ENCODE results near the gene IRS2. TPM values are rescaled to one million over a fixed set of nuclear protein-coding genes. Genes with fewer than 3 reads are reported as not detected.
"Not testable (repeated sequence)": the region's sequence is repeated elsewhere in the genome, so short reads cannot be mapped to it uniquely, and the experiment has no call there.

Gene IRS2, protein sequence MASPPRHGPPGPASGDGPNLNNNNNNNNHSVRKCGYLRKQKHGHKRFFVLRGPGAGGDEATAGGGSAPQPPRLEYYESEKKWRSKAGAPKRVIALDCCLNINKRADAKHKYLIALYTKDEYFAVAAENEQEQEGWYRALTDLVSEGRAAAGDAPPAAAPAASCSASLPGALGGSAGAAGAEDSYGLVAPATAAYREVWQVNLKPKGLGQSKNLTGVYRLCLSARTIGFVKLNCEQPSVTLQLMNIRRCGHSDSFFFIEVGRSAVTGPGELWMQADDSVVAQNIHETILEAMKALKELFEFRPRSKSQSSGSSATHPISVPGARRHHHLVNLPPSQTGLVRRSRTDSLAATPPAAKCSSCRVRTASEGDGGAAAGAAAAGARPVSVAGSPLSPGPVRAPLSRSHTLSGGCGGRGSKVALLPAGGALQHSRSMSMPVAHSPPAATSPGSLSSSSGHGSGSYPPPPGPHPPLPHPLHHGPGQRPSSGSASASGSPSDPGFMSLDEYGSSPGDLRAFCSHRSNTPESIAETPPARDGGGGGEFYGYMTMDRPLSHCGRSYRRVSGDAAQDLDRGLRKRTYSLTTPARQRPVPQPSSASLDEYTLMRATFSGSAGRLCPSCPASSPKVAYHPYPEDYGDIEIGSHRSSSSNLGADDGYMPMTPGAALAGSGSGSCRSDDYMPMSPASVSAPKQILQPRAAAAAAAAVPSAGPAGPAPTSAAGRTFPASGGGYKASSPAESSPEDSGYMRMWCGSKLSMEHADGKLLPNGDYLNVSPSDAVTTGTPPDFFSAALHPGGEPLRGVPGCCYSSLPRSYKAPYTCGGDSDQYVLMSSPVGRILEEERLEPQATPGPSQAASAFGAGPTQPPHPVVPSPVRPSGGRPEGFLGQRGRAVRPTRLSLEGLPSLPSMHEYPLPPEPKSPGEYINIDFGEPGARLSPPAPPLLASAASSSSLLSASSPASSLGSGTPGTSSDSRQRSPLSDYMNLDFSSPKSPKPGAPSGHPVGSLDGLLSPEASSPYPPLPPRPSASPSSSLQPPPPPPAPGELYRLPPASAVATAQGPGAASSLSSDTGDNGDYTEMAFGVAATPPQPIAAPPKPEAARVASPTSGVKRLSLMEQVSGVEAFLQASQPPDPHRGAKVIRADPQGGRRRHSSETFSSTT (N-terminal part only)
- total RNA-seq, result 6.0 TPM

DNA sequence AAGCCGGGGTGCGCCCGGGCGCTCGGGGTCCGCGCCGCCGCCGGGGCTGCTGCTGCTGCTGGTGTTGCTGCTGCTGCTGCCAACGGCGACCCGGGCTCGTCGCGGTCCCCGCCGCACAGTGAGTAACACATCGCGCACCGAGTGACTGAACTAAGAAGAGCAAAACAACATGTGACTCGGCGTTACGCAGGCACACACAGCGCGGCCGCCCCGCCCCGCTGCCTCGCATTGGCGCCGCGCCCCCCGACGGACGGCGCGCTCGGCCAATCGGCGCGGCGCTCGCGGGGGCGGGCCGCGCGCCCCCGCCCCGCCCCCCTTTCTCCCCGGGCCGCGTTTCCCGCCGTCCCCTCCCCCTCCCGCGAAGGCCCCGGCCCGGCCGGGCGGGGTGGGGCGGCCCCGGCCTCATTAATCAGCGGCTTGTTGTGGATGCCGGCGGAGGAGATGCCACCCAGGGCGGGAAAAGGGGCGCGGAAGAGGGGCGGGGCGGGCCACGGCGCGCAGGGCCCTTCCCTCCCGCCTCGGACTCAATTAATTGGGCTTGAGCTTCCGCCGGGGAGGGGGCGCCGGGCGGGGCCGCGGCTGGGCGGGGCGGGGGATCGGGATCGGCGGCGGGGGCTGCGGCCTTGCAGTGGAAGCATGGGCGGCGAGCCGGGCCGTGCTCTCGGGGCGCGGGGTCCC lies at the start of gene IRS2:
TSS of gene IRS2 (minus strand) at position 127 of the 678 bp plus-strand sequence. CDS start 530 bp downstream, outside the sequence.
- DNase-seq (ENCODE audit: low spot score), result peak; percentile 93

DNA sequence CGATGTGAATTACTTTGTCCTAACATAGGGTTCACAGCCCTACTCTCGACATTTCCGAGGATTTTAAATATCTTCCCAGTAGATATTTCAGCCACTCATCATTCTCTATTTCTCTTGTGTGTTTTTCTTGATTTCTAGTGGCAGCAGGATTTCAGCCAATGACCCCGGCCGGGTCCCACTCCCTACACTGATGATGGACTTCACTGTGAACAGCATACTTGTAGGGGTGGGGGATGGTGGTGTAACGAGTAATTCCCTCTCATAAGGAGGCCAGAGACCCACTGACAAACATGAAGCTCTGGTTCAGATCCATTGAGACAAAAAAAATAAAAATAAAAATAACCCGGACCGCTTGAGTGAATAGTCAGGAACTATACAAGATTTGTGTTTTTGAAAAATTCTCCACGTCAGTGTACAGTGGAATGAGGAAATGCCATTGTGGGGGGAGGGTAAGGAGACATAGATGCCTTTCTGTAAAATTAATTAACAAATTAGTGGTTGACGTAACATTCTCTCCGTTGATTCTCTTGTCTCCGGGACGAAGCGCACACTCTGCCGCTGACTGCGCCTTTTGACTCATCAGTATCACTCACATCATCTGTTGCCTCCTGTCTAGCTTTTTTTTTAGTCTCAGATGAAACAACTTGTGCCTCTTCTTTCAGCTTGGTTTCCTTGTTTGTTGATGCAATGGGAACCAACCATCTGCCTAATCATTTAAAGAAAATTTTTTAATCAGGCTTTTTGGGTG lies 48.8 kb upstream of the IRS2 start:
- DNase-seq (ENCODE audit: low spot score), result no peak

DNA sequence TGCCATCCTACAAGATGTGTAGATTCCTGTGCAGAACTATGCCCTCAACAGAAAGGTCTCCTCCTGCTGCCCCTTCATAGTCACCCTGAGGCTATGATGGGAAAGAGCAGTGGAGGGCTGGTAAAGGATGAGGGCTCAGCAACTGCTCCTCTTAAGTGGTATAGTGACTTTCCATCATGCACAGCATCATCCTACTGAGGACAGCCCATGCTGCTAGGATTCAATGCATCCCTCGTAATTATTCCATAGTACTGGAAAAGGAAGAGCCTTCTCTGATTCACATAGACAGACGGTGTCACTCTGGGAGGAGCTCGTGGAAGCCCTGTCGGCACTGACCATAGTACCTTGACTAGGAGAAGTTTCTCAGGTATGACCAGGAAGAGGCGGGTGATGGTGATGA lies 47.6 kb upstream of the IRS2 start:
- no peak for DNase-seq (ENCODE audit: low spot score)

DNA sequence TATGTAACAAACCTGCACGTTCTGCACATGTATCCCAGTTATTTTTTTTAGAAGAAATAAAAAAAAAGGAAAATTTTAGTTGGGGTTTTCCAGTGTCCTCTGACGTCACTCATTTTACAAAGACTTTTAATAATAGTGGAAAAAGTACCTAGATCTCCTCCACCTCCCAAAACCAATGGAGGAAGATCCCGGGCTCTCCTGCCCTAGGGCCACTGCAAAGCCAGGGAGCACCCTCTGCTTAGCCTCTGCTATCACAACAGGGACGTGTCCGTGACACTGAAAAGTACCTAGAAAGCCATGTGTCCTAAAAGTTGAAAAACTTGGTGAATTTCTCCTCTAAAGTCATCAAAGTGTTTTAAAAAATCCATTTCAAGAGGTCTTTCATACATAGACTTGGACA lies 46.7 kb upstream of the IRS2 start:
- DNase-seq (ENCODE audit: low spot score), result no peak

DNA sequence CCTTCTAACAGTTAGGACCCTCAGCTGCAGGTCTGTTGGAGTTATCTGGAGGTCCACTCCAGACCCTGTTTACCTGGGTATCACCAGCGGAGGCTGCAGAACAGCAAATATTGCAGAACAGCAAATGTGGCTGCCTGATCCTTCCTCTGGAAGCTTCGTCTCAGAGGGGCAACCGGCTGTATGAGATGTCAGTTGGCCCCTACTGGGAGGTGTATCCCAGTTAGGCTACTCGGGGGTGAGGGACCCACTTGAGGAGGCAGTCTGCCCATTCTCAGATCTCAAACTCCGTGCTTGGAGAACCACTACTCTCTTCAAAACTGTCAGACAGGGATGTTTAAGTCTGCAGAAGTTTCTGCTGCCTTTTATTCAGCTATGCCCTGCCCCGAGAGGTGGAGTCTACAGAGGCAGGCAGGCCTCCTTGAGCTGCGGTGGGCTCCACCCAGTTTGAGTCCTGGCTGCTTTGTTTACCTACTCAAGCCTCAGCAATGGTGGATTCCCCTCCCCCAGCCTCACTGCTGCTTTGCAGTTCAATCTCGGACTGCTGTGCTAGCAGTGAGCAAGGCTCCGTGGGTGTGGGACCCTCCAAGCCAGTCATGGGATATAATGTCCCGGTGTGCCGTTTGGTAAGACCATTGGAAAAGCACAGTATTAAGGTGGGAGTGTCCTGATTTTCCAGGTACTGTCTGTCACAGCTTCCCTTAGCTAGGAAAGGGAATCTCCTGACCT lies 42.4 kb upstream of the IRS2 start:
- not testable (repeated sequence) for DNase-seq (ENCODE audit: low spot score)

DNA sequence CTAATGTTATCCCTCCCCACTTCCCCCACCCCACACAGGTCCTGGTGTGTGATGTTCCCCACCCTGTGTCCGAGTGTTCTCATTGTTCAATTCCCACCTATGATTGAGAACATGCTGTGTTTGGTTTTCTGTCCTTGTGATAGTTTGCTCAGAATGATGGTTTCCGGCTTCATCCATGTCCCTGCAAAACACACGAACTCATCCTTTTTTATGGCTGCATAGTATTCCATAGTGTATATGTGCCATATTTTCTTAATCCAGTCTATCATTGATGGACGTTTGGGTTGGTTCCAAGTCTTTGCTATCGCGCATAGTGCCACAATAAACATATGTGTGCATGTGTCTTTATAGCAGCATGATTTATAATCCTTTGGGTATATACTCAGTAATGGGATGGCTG lies 36.8 kb upstream of the IRS2 start:
- DNase-seq (ENCODE audit: low spot score), result not testable (repeated sequence)

DNA sequence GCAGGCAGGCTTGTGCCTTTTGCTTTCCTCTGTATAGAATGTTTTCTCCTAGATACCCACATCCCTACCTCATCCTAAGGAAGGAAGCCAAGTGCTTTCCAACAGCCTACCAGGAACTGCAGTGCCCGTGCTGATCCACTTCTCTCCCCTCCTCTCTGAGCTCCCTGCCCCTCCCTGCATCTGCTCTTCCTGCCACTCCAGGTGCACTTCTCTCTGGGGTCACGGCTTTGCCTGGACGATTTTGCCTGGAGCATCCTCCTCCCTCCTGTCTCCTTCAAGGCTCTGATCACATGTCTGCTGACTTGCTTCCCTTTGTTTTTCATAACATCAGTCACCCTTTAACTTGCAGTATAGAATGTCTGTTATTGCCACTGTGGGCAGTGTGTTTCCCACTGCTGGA lies 34.7 kb upstream of the IRS2 start:
- DNase-seq (ENCODE audit: low spot score), result no peak

DNA sequence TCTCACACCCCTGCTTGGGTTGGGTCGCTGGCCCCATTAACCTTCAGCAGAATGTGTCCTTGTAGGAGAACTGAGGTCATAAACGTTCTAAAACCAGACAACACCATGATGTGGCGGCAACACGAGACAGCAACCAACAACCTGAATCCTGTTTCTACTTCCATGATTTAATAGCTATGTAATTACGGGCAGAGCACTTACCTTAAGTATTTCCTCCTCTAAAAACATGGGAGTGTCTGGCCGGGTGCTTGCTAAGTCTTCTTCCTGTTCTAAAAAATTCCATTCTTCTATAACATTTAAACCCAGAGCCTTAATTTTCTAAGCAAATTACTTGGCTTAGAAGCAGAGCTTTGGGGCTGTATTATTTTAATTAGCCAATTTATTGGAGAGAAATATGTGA lies 33.5 kb upstream of the IRS2 start:
- DNase-seq (ENCODE audit: low spot score), result no peak

DNA sequence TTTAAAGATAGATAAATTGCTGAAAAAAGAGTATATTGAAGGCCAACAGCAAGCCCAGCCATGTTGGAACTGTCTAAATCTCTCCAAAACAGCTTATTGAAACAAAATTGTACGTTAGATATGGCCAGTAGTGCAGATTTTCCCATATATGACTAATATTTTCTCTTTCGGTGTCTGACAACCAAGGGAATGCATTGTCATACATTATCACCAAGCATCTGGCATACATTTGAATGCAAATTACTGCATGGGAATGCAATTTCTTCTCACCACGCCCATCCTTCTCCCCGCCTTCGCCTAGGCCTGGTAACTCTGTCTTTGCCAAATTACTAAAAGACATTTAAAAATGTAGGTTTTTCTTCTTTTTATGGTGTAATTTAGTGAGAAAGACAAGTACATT lies 32.5 kb upstream of the IRS2 start:
- DNase-seq (ENCODE audit: low spot score), result no peak

DNA sequence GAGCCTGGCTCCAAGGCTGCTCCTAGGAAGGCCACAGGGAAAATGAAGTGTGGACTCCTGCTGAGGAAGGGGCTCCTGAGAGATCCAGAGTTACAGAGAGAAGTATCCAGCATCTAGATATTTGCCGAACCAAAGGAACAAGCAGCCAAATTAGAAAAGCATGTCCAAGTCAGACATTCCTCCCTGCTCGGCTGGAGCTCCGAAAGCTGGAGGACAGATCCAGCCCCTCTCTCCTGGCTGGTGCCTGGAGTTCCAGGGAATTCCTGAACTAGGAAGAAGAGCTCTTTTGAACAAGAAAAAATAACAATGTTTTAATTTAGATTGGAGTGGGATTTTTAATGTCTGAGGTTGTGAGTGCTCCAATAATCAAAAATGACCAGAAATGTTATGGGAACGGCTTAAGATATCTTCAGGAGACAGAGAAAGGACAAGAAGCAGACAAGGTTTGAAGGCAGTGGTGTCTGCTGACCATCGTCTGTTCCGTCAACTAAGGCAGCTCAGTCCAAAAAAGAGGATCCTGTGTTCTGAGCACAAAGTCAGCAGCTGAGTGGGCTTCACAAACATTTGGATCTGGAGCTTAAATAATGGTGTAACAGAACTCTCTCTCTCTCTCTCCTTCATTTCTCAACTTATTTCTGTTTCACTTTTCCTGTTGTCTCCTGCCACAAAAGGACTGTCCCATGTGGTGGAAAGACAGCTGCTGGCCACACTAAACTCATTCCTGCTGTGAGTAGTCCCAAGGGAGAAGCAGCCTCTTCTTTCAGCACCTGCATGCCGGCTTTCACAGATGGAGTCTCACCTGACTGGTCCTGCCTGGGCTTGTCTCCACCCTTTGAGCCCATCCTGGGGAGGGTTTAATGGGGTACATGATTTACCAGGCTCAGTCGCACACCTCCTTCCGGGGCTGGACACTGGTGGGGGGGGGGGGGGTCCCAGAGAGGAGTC lies 31.5 kb upstream of the IRS2 start:
- DNase-seq (ENCODE audit: low spot score), result no peak

DNA sequence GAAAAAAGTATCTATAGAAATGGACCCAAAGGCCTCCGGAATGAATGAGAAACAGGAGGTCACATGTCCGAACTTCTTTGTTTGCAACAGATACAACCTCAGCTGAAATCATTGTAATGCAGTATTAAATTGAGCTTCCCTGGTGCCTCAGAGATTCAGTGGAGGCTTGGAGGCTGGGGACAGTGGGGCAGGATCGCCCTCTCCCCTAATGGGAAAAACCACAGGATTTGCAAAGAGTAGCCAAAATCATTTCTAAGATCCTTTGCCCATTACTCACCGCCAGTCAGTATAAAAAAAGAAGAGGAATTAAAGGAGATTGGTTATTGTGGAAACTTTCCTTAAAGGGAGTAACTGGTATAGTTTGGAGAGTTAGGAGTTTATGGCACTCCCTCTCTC lies 30.4 kb upstream of the IRS2 start:
- no peak for DNase-seq (ENCODE audit: low spot score)

DNA sequence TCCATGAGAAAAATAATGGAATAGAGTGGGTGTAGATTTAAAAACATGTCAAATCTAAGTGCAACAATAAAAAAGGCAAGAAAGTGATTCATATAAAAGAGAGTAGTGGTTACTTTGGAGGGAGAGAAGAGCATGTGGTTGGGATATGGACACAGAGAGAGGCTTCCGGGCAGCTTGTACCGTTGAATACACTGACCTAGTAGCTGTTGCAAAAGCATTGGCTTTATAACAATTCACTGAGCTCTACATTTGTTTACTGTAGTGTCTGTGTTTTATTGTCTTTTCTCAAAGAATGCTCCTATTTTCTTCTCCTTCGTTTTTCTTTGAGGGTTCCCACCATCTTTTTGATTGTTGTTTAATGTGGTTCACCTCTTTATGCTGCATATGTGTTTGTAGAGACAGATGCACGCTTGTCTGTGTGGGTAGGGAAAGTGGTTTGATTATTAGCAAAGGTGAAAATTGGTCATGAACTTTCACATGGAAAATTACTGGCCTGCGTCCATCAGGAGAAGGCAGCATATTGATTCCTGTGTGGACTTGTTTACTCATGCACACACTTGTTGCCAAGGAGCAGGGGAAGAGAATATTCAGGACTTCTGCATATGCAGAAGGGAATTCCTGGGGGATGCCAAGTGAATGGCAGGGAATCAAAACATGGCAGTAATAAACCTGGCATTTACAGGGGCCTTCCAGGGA lies 29.9 kb upstream of the IRS2 start:
- no peak for DNase-seq (ENCODE audit: low spot score)

DNA sequence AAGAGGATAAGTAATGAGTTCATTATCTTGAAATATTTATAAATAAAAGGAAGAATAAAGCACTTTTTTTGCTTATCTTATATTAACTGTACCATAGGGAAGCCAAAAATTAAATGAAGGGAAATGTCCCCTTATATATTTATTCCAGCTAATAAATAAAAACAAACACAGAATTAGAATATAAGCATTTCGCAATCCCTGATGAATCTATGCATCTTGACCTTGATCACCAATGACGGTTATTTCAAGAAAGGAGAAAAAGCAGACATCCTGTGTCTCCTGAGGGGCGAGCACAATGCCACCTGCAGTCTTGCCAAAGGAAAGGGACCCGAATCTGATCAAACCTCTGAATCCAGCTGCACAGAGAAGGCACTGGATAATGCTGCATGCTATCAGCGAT lies 29.3 kb upstream of the IRS2 start:
- no peak for DNase-seq (ENCODE audit: low spot score)

DNA sequence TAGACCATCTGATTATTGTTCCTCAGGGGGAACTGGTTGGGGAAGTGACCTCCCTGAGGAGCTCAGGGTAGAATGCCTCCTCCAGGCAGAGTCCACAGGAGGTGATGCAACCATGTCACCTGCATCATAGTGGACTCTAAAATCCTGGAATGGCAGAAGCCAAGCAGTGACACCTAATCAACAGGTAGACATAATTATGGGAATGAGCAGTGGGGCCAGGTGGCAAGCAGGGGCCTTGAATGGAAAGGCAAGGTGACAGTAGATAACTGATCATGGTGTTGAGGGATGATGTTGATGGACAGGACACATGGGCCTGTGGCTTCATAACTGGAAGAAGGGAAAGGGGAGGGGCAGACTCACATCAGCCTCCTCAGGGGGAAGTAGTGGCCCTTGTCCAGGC lies 27.3 kb upstream of the IRS2 start:
- no peak for DNase-seq (ENCODE audit: low spot score)

DNA sequence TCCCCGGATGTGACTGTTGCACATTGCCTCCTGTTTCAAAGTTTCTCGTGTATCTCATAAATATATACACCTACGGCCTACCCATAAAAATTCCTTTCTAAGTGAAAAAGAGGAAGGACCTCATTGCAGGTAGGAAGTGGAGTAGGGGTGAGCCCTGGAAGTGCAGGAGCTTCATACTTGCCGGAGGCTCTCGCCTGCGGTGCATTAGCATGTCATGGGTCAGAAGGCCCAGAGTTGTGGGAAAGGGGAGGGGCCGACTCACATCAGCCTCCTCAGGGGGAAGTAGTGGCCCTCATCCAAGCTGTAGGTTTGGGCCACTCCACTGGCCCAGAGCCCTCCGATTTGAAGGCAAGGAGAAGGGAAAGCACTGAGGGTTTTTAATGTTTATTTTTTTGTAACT lies 26.0 kb upstream of the IRS2 start:
- no peak for DNase-seq (ENCODE audit: low spot score)

DNA sequence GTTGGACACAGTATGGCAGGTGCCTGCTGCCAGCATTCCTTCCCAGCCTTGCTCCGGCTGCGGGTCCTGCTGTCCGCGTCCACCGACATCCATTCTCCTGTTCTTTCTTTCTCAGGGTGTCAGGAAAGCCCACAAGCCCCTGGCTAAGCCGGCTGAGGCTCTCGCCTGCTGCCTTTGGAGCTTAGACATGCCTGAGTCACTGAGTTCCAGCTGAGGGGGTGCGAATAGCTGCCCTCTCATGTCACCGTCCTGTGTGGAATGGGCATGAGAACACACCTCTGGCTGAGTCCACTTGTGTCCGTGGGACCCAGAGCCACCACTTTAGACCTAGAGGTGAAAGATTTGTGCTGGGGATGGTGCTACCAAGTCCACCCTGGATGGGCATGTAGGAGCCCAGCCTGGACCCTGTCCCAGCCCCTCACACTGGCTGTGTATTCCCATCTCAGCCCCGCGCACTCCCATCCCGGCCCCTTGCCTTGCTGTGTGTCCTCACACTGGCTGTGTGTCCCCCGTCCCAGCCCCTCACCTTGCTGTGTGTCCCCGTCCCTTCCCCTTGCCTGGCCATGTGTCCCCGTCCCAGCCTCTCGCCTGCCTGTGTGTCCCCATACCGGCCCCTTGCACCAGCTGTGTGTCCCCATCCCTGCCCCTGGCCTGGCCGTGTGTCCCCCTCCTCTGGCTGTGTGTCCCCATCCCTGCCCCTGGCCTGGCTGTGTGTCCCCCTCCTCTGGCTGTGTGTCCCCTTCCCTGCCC lies 24.6 kb upstream of the IRS2 start:
- DNase-seq (ENCODE audit: low spot score), result no peak

DNA sequence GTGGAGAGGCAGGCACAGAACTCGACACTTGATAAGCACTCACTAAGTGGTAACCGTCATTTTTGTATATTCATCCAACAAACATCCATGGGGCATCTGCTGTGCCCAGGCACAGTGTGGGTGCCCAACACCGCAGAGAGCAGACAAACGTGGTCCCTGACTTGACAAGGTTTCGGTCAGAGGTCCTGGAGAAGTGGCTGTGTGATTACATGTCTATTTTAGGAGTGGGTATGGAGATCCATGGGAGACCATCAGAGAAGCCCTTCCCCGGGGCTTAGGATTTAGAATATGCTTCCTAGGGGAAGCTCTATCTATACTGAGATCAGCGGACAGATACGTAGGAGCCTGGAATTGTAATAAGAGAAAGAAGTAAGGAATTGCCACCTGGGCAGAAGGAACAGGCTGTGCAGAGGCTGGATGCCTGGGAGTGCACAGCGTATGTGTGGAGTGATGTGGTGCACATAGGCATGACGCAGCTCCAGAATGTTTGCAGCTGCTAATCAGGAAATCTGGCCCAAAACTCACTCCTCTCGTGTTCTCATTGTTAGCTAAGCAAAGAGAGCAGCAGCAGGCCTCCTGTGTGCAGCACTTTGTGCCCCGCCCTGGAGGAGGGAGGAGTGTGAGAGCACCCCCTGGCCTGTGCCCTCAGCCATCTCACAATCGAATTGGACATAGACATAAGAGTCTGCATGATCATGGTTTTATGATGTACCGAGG lies 23.0 kb upstream of the IRS2 start:
- DNase-seq (ENCODE audit: low spot score), result no peak

Measured in ureter (tissue), 1 donor.